Testis (tissue), 3 donors: ENCODE measurements around the gene GABRE. TPM values are rescaled to one million over a fixed set of nuclear protein-coding genes. Genes with fewer than 3 reads are reported as not detected.
"Not testable (repeated sequence)": the region's sequence is repeated elsewhere in the genome, so short reads cannot be mapped to it uniquely, and the experiment has no call there.

ENCODE experiments used
- DNase-seq: peaks from one replicate; pipeline ENCODE4 v3.0.0-alpha.2; 2019
- H3K27ac ChIP-seq, 2 donors: fragments of 200-600 bp; sonication (generic); one replicate each; pipeline ENCODE4 v1.5.1; 2019
- H3K27me3 ChIP-seq: fragments of 200-600 bp; sonication (generic); one replicate; pipeline ENCODE4 v1.5.1; 2019
- H3K36me3 ChIP-seq: fragments of 200-600 bp; sonication (generic); one replicate; pipeline ENCODE4 v1.5.1; 2017; ENCODE audit warnings: low read depth; ENCODE audit errors: missing control alignments
- H3K4me1 ChIP-seq: fragments of 200-600 bp; sonication (generic); one replicate; pipeline ENCODE4 v1.5.1; 2019
- H3K4me3 ChIP-seq, 2 donors: fragments of 200-600 bp; sonication (generic); one replicate each; pipeline ENCODE4 v1.5.1; 2017 to 2019
- H3K9me3 ChIP-seq: fragments of 200-600 bp; sonication (generic); one replicate; pipeline ENCODE4 v1.5.1; 2017
- CTCF ChIP-seq, 3 experiments: fragments of 450-650 bp in 2 of 3; fragments of 200-600 bp in 1 of 3; sonication (generic) in 1 of 3; IDR thresholded peaks; one replicate each; pipeline ENCODE4 v1.5.1; 2016 to 2019; ENCODE audit warnings: antibody characterized with exemption in 3 of 3, mild to moderate bottlenecking in 2 of 3, moderate library complexity in 1 of 3
- POLR2A ChIP-seq: fragments of 450-650 bp; IDR thresholded peaks from one replicate; pipeline ENCODE4 v1.6.1; 2017; ENCODE audit warnings: antibody characterized with exemption, mild to moderate bottlenecking, moderate library complexity
- WGBS, 2 donors: methylation state at CpG; one replicate each; pipeline ENCODE4 v1.1.5; 2018; 5-methylcytosine and 5-hydroxymethylcytosine counted together
- intact Hi-C: fragments of 100-400 bp; cut with DNase I; formaldehyde crosslinking; loops from one replicate; pipeline ENCODE4 v1.15.1; 2023; ENCODE audit warnings: low total_unique reads
- polyA plus RNA-seq: library from polyadenylated mRNA; stranded (reverse); fragments of 350-450 nt; fragmentation: Illumina TruSeq; extraction: RNeasy Lipid Tissue Mini Kit (QIAGEN cat#74804); gene quantifications from one replicate; pipeline ENCODE4 v1.2.3, GENCODE V29; 2014; ENCODE audit warnings: low read depth, low replicate concordance; ENCODE audit not compliant: insufficient read depth
- total RNA-seq, 2 donors: library from RNA; depleted of rRNA; stranded (reverse); fragments of >200 nt; gene quantifications; one replicate each; pipeline ENCODE4 v1.2.3, GENCODE V29; 2016

Gene GABRE
- total and polyA plus RNA-seq, 3 donors from 2014 or later, result 7.9 to 9.7 (median 9.3) TPM

GRCh38 chrX:151921292-151921691 is 53.2 kb downstream of the GABRE start:
- Histone ChIP-seq H3K36me3 (no peaks in the 10 kb centered on the region), H3K4me1 (no peaks in the 10 kb centered on the region), H3K27me3 (no peaks in the 10 kb centered on the region), H3K27ac (no peak overlapping the region), H3K9me3 (no peaks in the 10 kb centered on the region), H3K4me3 (no peak overlapping the region)
- no peak for DNase-seq
- WGBS, 2 donors, result 95 to 100% methylated on average over 4 to 10 of the region's 10 CpGs
- intact Hi-C loops, result no loop called here
- TF ChIP-seq CTCF (IDR thresholded peaks at IDR 0.05), result no peak
- no peak for TF ChIP-seq POLR2A

- TF ChIP-seq POLR2A, result no peak
- no peaks in the 10 kb centered on the region for H3K9me3 ChIP-seq
- no peak for DNase-seq
- H3K36me3 ChIP-seq, result no peaks in the 10 kb centered on the region
- intact Hi-C loops, result no loop called here
- H3K27ac ChIP-seq, result no peak overlapping the region
- no peak overlapping the region for H3K4me3 ChIP-seq
- no peaks in the 10 kb centered on the region for H3K4me1 ChIP-seq
- WGBS, 2 donors, result 56% methylated on average over 4 of the region's 6 CpGs; no CpG with 5 or more reads in 1 of the 2 donors
- H3K27me3 ChIP-seq, result no peaks in the 10 kb centered on the region
Observed at GRCh38 chrX:151920530-151920929, 53.9 kb downstream of the GABRE start.

- Histone ChIP-seq H3K27ac (no peak overlapping the region), H3K4me3 (no peak overlapping the region), H3K9me3 (no peaks in the 10 kb centered on the region), H3K36me3 (no peaks in the 10 kb centered on the region), H3K27me3 (no peaks in the 10 kb centered on the region), H3K4me1 (no peaks in the 10 kb centered on the region)
- 74 to 84% methylated on average over 9 to 12 of the region's 12 CpGs for WGBS, 2 donors
- DNase-seq, result no peak
- TF ChIP-seq POLR2A, result no peak
- no peak for TF ChIP-seq CTCF (IDR thresholded peaks at IDR 0.05)
- intact Hi-C loops, result no loop called here
Observed at GRCh38 chrX:151920101-151920500, 54.4 kb downstream of the GABRE start.

GRCh38 chrX:151919610-151920009 is 54.9 kb downstream of the GABRE start:
- intact Hi-C loops, result no loop called here
- Histone ChIP-seq H3K4me1 (no peaks in the 10 kb centered on the region), H3K27me3 (no peaks in the 10 kb centered on the region), H3K36me3 (no peaks in the 10 kb centered on the region), H3K9me3 (no peaks in the 10 kb centered on the region), H3K4me3 (no peak overlapping the region), H3K27ac (no peak overlapping the region)
- TF ChIP-seq CTCF (IDR thresholded peaks at IDR 0.05), result no peak
- TF ChIP-seq POLR2A, result no peak
- no peak for DNase-seq
- 50 to 79% methylated on average over 4 to 9 of the region's 11 CpGs for WGBS, 2 donors

GRCh38 chrX:151918736-151919135 is 55.7 kb downstream of the GABRE start:
- 81 to 100% methylated on average over 2 to 11 of the region's 18 CpGs for WGBS, 2 donors
- intact Hi-C loops, H3K4me3 ChIP-seq, H3K9me3 ChIP-seq, DNase-seq, H3K27ac ChIP-seq, H3K4me1 ChIP-seq, H3K27me3 ChIP-seq, H3K36me3 ChIP-seq: not testable (repeated sequence)

GRCh38 chrX:151912780-151913179 is 61.7 kb downstream of the GABRE start, which contains the start of gene MAGEA4:
MAGEA4 (plus strand) TSS chrX:151912889; CDS start chrX:151923665, 10,776 bp downstream.
- intact Hi-C loops, result no loop called here
- no peaks in the 10 kb centered on the region for H3K27me3 ChIP-seq
- DNase-seq, result peak; percentile 20
- no peaks in the 10 kb centered on the region for H3K4me1 ChIP-seq
- H3K36me3 ChIP-seq, result no peaks in the 10 kb centered on the region
- H3K27ac ChIP-seq, result no peak within 1 kb of the TSS
- WGBS, 2 donors, result no CpG with 5 or more reads among the region's 11 CpGs
- H3K4me3 ChIP-seq, result no peak within 1 kb of the TSS
- H3K9me3 ChIP-seq, result no peaks in the 10 kb centered on the region
- TF ChIP-seq POLR2A (no peak), CTCF (IDR thresholded peaks at IDR 0.05) (no peak)
